HepG2 (cell line): ENCODE measurements around the gene RDH11. TPM values are rescaled to one million over a fixed set of nuclear protein-coding genes. Genes with fewer than 3 reads are reported as not detected.

Source experiments
- ETV5 ChIP-seq: IDR thresholded peaks from 2 replicates; pipeline ENCODE4 v1.6.1; 2018; ENCODE audit warnings: missing biosample characterization, missing genetic modification reagents, inconsistent platforms, borderline replicate concordance
- GATA4 ChIP-seq: sonication (generic); IDR thresholded peaks from 2 replicates; pipeline ENCODE4 v1.6.1; 2016; ENCODE audit warnings: antibody characterized with exemption, low read depth, borderline replicate concordance
- HNRNPUL1 ChIP-seq: fragments of 200-400 bp; formaldehyde crosslinking; IDR thresholded peaks from 2 replicates; pipeline ENCODE4 v1.6.1; 2017; ENCODE audit warnings: low read depth, mild to moderate bottlenecking, low read length, moderate library complexity
- MTERF4 ChIP-seq: sonication (generic); formaldehyde crosslinking; IDR thresholded peaks from 2 replicates; pipeline ENCODE4 v1.8.0; 2023; ENCODE audit warnings: mild to moderate bottlenecking, missing genetic modification reagents
- PREB ChIP-seq: sonication (generic); formaldehyde crosslinking; IDR thresholded peaks from 2 replicates; pipeline ENCODE4 v1.4.0; 2020; ENCODE audit warnings: missing genetic modification reagents
- RELA ChIP-seq: sonication (generic); formaldehyde crosslinking; IDR thresholded peaks from 2 replicates; pipeline ENCODE4 v1.4.0; 2020; ENCODE audit warnings: missing genetic modification reagents
- THAP11 ChIP-seq: IDR thresholded peaks from 2 replicates; pipeline ENCODE4 v1.6.1; 2016; ENCODE audit warnings: missing biosample characterization, missing genetic modification reagents
- TRIM24 ChIP-seq: sonication (generic); formaldehyde crosslinking; IDR thresholded peaks from 2 replicates; pipeline ENCODE4 v1.8.0; 2022; ENCODE audit warnings: mild to moderate bottlenecking, missing genetic modification reagents
- ZFP91 ChIP-seq: sonication (generic); formaldehyde crosslinking; IDR thresholded peaks from 2 replicates; pipeline ENCODE4 v1.9.0; 2022; ENCODE audit warnings: missing genetic modification reagents, mild to moderate bottlenecking, borderline replicate concordance
- ZMAT3 ChIP-seq: sonication (generic); formaldehyde crosslinking; conservative IDR thresholded peaks from 2 replicates; pipeline ENCODE4 v1.7.0; 2021; ENCODE audit warnings: missing genetic modification reagents
- ZNF558 ChIP-seq: sonication (generic); formaldehyde crosslinking; IDR thresholded peaks from 2 replicates; pipeline ENCODE4 v1.9.0; 2022; ENCODE audit warnings: mild to moderate bottlenecking, missing genetic modification reagents, borderline replicate concordance
- ZSCAN20 ChIP-seq: sonication (generic); formaldehyde crosslinking; IDR thresholded peaks from 2 replicates; pipeline ENCODE4 v1.4.0; 2020; ENCODE audit warnings: missing genetic modification reagents, mild to moderate bottlenecking, borderline replicate concordance
- polyA plus RNA-seq, 8 experiments: library from polyadenylated mRNA; depleted of rRNA in 3 of 8; stranded (reverse) in 7 of 8; unstranded in 1 of 8; fragments of >200 nt; fragmentation: Illumina TruSeq in 4 of 8; extraction: Trizol in 4 of 8; gene quantifications; 2 replicates each; pipeline versions ENCODE4 v1.2.1 to v1.2.3, GENCODE V29; 2011 to 2016; ENCODE audit warnings: low read depth in 4 of 8, missing spikeins in 1 of 8, mixed read lengths in 1 of 8; ENCODE audit not compliant: insufficient read depth in 1 of 8
- total RNA-seq, 5 experiments: library from RNA; depleted of rRNA; stranded (reverse); fragments of >200 nt; fragmentation: Illumina TruSeq; extraction: Trizol; gene quantifications; 2 replicates each; pipeline ENCODE4 v1.2.3, GENCODE V29; 2016; ENCODE audit warnings: low read depth in 1 of 5
- TF ChIP-seq, protein P1 (sequence below): sonication (generic); formaldehyde crosslinking; IDR thresholded peaks from 2 replicates; pipeline ENCODE4 v1.5.0; 2020; ENCODE audit warnings: missing genetic modification reagents
- TF ChIP-seq, protein P2 (sequence below): sonication (generic); formaldehyde crosslinking; IDR thresholded peaks from 2 replicates; pipeline ENCODE4 v1.4.0; 2020; ENCODE audit warnings: missing genetic modification reagents
- TF ChIP-seq, protein P3 (sequence below): sonication (generic); formaldehyde crosslinking; IDR thresholded peaks from 2 replicates; pipeline ENCODE4 v1.4.0; 2020; ENCODE audit warnings: mild to moderate bottlenecking, missing genetic modification reagents
- TF ChIP-seq, protein P4 (sequence below): sonication (generic); formaldehyde crosslinking; IDR thresholded peaks from 2 replicates; pipeline ENCODE4 v1.4.0; 2020; ENCODE audit warnings: missing genetic modification reagents, mild to moderate bottlenecking, borderline replicate concordance

Gene RDH11
- total and polyA plus RNA-seq, 2 of the 13 experiments (the other 11 are each of a cell fraction or from before 2014, with no cell fraction given): 106 to 131 TPM

- no peak for TF ChIP-seq PREB (CRISPR knock-in tag)
- TF ChIP-seq GATA4: 0 out of 2 replicates have a peak, but pooled peaks have one; percentile 47
- TF ChIP-seq ZFP91 (CRISPR knock-in tag): peak; percentile 85; the same call in 1 of the 2 replicates
- TF ChIP-seq, protein P1, sequence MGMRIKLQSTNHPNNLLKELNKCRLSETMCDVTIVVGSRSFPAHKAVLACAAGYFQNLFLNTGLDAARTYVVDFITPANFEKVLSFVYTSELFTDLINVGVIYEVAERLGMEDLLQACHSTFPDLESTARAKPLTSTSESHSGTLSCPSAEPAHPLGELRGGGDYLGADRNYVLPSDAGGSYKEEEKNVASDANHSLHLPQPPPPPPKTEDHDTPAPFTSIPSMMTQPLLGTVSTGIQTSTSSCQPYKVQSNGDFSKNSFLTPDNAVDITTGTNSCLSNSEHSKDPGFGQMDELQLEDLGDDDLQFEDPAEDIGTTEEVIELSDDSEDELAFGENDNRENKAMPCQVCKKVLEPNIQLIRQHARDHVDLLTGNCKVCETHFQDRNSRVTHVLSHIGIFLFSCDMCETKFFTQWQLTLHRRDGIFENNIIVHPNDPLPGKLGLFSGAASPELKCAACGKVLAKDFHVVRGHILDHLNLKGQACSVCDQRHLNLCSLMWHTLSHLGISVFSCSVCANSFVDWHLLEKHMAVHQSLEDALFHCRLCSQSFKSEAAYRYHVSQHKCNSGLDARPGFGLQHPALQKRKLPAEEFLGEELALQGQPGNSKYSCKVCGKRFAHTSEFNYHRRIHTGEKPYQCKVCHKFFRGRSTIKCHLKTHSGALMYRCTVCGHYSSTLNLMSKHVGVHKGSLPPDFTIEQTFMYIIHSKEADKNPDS (CRISPR knock-in tag): 0 out of 2 replicates have a peak, but pooled peaks have one; percentile 56
- no peak for TF ChIP-seq TRIM24 (CRISPR knock-in tag)
- TF ChIP-seq, protein P2, sequence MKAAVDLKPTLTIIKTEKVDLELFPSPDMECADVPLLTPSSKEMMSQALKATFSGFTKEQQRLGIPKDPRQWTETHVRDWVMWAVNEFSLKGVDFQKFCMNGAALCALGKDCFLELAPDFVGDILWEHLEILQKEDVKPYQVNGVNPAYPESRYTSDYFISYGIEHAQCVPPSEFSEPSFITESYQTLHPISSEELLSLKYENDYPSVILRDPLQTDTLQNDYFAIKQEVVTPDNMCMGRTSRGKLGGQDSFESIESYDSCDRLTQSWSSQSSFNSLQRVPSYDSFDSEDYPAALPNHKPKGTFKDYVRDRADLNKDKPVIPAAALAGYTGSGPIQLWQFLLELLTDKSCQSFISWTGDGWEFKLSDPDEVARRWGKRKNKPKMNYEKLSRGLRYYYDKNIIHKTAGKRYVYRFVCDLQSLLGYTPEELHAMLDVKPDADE (CRISPR knock-in tag): peak; percentile 57; the same call in 1 of the 2 replicates
- TF ChIP-seq MTERF4 (CRISPR knock-in tag): peak; percentile 91
- TF ChIP-seq ETV5: peak; percentile 51; the same call in 1 of the 2 replicates
- TF ChIP-seq, protein P3, sequence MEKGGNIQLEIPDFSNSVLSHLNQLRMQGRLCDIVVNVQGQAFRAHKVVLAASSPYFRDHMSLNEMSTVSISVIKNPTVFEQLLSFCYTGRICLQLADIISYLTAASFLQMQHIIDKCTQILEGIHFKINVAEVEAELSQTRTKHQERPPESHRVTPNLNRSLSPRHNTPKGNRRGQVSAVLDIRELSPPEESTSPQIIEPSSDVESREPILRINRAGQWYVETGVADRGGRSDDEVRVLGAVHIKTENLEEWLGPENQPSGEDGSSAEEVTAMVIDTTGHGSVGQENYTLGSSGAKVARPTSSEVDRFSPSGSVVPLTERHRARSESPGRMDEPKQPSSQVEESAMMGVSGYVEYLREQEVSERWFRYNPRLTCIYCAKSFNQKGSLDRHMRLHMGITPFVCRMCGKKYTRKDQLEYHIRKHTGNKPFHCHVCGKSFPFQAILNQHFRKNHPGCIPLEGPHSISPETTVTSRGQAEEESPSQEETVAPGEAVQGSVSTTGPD (CRISPR knock-in tag): no peak
- TF ChIP-seq RELA (CRISPR knock-in tag): 0 out of 2 replicates have a peak, but pooled peaks have one; percentile 39
- TF ChIP-seq, protein P4, sequence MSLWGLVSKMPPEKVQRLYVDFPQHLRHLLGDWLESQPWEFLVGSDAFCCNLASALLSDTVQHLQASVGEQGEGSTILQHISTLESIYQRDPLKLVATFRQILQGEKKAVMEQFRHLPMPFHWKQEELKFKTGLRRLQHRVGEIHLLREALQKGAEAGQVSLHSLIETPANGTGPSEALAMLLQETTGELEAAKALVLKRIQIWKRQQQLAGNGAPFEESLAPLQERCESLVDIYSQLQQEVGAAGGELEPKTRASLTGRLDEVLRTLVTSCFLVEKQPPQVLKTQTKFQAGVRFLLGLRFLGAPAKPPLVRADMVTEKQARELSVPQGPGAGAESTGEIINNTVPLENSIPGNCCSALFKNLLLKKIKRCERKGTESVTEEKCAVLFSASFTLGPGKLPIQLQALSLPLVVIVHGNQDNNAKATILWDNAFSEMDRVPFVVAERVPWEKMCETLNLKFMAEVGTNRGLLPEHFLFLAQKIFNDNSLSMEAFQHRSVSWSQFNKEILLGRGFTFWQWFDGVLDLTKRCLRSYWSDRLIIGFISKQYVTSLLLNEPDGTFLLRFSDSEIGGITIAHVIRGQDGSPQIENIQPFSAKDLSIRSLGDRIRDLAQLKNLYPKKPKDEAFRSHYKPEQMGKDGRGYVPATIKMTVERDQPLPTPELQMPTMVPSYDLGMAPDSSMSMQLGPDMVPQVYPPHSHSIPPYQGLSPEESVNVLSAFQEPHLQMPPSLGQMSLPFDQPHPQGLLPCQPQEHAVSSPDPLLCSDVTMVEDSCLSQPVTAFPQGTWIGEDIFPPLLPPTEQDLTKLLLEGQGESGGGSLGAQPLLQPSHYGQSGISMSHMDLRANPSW (CRISPR knock-in tag): peak; percentile 94; the same call in 1 of the 2 replicates
- TF ChIP-seq ZSCAN20 (CRISPR knock-in tag): peak; percentile 86; the same call in 1 of the 2 replicates
- TF ChIP-seq HNRNPUL1: no peak
- peak; percentile 72; the same call in 1 of the 2 replicates for TF ChIP-seq ZMAT3
- no peak for TF ChIP-seq ZNF558
- TF ChIP-seq THAP11 (CRISPR knock-in tag): peak; percentile 99
Measured at GRCh38 chr14:67674480-67675218, 20.9 kb downstream of the RDH11 start, which contains the start of gene VTI1B (continued).
